KBM-7 (cell line): Measurements from ENCODE around the gene MOV10.
A peak's percentile ranks its signal among the peaks of the same experiment; 100 is the strongest.

Experiments
- DNase-seq: peaks from one replicate; pipeline ENCODE4 v3.0.0-alpha.2; 2015
- in situ Hi-C: fragments of 300-500 bp; cut with MboI; formaldehyde crosslinking; loops from 2 replicates; pipeline ENCODE4 v1.14.3; 2020; ENCODE audit warnings: low sequenced_read_pairs, low pct_unique_long_range_greater_than_20kb, mixed read lengths

MOV10 gene

DNA sequence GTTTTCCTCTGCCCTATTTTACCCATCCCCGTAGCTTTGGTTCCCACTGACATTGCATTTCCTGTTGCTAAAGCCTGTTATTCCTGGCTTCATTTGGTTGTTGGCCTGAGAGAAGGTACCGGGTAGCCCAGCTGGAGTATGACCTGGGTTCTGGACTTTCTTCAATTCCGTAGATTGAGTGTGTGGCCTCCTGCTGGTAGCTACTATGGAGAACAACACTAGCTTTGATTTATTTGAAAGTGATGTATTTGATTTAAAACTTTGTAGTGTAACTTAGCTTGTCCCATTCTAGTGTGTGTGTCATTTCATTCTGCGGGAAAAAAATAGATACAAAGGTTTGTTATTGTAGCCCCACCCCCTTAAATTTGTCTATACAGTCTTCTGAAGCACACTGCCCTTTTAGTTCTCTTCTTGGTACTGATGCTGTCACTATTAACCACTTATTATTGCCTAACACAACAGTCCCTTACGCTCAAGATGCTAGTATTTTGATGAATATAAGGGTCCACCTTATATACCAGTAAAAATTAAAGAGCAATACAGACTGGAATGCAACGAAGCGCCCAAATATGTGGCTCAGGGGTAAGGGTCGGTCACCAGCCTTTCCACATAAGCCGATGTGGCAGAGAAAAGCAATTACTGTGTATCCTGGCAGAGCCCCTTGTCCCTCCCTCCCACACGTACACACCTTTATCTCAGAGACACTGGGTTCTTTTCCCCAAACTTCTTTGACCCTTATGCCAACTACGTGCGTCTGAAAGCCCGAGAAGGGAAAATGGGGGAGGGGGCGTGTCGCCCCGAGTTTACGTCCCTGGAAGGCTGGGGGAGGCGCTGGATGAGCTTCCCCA is 643 bp upstream of the MOV10 start:
- DNase-seq: peak; percentile 38
- in situ Hi-C loops: no loop called here

DNA sequence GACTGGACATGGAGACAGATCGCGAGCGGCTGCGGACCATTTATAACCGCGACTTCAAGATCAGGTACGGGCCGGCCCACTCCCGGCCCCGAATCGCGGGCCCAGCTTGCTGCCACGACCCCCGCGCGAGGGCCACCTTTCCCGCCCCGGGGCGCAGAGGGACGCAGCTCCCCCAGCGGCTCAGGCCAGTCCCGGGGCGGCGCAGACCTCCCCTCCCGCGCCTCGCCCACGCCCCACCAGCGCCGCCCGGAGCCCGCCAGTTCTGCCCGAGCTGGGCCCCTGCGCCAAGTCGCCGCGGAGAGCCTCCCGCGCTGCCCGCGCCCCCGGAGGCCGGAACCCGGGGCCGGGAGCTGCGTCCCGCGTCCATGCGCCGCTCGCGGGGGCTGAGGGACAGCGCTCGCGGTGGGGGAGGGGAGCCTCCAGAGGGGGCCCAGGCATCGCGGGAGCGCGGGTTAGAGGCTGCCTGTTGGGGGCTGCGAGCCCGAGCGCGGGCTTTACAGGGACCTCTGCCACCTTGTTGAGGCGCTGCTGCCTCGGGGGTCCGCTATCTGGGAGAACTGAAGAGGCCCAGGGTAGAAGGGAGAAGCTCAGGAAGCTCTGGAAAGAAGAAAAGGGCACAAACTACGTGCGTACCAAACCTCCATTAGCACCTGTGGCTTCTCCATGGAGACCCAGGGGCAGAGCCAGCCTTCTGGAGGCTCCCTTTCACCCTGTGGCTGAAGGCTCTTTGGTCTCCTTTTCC is 698 bp downstream of the MOV10 start:
- peak; percentile 47 for DNase-seq
- in situ Hi-C loops: no loop called here

- in situ Hi-C loops: no loop called here
- DNase-seq: peak; percentile 4
These were observed 1.4 kb downstream of the MOV10 start for GRCh38 chr1:112675728-112676381.

GRCh38 chr1:112676543-112676942 is 2.1 kb downstream of the MOV10 start:
- in situ Hi-C loops: no loop called here
- DNase-seq: peak; percentile 57

DNA sequence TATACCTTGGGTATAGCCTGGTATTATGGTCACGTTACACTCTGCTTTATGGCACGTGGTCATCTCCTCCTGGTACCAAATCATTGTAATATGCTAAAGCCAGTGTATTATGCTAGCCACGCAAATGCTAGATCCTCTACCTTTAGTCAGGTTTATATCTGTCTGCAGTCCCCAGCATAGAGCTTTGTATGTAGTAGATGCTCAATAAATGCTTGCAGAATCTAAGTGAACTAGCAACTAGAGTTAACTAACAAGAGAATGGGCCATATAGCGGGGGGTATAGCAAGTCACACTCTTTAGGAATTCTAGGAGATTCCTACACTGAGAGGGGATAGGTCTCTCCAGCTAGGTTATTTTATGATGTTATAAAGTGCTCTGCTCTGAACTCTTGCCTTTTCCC is 3.0 kb downstream of the MOV10 start:
- in situ Hi-C loops: no loop called here

DNA sequence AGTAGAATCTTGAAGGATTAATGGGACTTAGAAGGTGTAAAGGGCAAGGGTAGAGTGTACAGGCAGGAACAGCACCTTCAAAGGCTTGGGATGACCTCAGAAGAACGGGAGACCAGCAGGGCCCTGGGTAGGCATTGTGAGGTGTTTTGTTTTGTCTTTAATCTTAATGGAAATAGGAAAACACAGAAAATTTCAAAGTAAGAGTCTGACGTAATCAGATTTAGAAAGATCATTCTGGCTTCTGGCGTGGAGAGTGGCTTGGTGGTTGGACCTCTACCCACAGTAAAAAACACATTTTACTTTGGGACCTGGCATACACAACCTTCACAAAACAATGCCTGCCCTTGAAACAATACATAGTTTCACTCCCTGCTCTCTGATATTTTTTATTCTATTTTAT is 4.1 kb downstream of the MOV10 start:
- DNase-seq: no peak
- in situ Hi-C loops: no loop called here

More for the DNA sequence above, 3.0 kb downstream of the MOV10 start:
- no peak for DNase-seq

- no peak for DNase-seq
- in situ Hi-C loops: no loop called here
These were observed 11.5 kb downstream of the MOV10 start for GRCh38 chr1:112685913-112686312.

DNA sequence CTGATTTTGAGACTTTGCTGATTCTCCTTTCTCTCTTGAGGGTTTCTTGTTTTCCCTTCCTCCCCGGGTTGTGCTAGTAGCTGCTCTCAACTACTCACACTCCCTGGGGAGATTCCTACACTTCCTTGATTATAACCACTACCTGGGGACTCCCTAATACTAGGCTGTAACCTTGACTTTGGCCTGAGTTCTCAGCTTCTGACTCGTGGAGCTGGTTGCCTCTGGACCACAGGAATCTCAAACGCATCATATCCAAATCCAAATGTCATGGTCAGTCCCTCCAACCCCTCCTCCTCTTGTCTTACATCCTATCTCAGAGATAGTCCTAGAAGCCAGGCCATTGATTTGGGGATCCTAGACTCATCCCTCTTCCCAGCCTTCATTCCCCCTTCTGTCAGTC is 12.0 kb downstream of the MOV10 start:
- no peak for DNase-seq
- in situ Hi-C loops: no loop called here

DNA sequence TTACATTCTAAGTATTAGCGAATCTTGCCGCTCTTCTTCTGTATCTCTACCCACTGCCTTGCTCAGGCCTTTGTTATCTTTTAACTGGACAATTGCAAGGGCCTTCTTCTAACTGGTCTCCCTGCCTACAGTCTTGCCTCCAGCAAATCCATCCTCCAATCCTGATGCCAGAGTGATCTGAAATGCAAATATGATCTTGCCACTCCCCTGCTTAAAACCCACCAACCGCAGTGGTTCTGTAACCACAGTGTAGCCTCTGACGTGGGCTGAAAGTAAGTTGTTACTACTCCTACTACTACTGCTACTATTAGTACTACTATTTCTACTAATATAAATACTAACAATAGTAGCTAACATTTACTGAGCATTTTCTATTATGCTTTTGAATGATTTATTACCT is 12.4 kb downstream of the MOV10 start:
- DNase-seq: no peak
- in situ Hi-C loops: no loop called here

- DNase-seq: no peak
These were observed 12.9 kb downstream of the MOV10 start for GRCh38 chr1:112687361-112687760.

GRCh38 chr1:112687785-112688496 is 13.5 kb downstream of the MOV10 start:
- in situ Hi-C loops: no loop called here
- no peak for DNase-seq

More at GRCh38 chr1:112687361-112687760, 12.9 kb downstream of the MOV10 start:
- in situ Hi-C loops: no loop called here

DNA sequence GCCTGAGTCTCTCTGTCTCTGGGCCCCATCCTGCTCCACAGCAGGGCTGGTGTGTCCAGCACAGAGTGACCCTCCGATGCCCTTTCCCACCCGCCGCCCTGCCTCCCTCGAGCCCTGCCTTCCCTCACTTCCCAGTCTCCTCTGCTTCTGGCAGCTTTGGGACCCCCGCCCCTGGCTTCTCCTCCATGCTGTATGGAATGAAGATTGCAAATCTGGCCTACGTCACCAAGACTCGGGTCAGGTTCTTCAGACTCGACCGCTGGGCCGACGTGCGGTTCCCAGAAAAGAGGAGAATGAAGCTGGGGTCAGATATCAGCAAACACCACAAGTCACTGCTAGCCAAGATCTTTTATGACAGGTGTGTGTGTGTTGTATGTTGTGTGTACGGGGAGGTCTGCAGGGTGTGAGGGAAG is 14.3 kb downstream of the MOV10 start:
- in situ Hi-C loops: no loop called here
- no peak for DNase-seq

DNA sequence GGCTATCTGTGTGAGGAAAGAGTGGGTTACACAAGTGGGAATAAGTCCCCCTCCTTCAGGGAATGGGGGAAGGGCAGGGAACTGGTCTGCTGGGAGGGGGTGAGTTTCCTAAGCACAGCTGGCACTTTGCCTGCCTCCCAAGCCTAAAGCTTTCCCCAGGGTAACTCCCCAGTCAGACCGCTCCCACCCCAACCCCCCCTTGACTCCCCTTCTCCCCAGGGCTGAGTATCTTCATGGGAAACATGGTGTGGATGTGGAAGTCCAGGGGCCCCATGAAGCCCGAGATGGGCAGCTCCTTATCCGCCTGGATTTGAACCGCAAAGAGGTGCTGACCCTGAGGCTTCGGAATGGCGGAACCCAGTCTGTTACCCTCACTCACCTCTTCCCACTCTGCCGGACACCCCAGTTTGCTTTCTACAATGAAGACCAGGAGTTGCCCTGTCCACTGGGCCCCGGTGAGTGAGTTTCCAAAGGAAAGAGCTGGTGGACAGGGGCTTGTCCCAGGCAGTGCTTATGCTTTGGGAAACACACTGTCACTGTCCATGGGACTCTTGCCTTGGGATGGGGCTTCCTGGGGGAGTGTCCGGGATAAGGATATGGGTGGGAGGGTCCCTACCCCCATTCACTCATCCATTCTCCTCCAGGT is 14.9 kb downstream of the MOV10 start:
- DNase-seq: no peak
- in situ Hi-C loops: no loop called here

DNA sequence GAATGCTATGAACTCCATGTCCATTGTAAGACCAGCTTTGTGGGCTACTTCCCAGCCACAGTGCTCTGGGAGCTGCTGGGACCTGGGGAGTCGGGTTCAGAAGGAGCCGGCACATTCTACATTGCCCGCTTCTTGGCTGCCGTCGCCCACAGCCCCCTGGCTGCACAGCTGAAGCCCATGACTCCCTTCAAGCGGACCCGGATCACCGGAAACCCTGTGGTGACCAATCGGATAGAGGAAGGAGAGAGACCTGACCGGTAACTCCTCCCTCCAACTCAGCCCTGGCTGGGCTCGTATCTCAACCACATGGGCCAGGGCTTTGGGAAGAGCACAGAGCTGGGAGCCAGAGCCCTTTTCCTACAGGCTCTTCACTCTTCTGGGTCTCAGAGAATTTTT is 15.4 kb downstream of the MOV10 start:
- DNase-seq: no peak
- in situ Hi-C loops: no loop called here

DNA sequence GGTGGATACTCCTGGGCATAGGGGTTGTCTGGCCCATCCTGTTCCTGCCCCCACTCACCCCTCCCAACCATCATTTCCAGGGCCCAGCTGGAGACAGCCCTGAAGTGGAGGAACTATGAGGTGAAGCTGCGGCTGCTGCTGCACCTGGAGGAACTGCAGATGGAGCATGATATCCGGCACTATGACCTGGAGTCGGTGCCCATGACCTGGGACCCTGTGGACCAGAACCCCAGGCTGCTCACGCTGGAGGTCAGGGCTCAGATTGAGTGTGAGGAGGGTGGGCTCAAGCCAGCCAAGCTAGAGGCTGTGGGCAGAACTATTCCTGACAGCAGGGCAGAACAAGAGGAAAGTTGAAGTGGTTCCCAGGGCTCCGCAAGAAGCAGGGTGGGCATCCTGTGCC is 18.2 kb downstream of the MOV10 start:
- DNase-seq: no peak
- in situ Hi-C loops: no loop called here

DNA sequence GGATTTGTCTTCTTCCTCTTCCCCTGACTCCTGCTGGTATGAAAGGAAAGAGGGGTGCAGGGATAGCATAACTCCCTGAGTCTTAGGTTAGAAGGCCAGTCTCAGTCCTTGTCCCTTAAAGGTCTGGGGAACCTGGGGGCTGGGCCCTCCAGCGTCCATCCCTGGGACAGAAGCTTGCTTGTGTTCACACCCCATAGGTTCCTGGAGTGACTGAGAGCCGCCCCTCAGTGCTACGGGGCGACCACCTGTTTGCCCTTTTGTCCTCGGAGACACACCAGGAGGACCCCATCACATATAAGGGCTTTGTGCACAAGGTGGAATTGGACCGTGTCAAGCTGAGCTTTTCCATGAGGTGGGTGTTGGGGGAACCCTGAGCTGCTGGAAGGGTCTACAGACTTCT is 19.4 kb downstream of the MOV10 start:
- in situ Hi-C loops: no loop called here
- no peak for DNase-seq

- no peak for DNase-seq
- in situ Hi-C loops: no loop called here
These were observed 20.0 kb downstream of the MOV10 start for GRCh38 chr1:112694363-112694929.

DNA sequence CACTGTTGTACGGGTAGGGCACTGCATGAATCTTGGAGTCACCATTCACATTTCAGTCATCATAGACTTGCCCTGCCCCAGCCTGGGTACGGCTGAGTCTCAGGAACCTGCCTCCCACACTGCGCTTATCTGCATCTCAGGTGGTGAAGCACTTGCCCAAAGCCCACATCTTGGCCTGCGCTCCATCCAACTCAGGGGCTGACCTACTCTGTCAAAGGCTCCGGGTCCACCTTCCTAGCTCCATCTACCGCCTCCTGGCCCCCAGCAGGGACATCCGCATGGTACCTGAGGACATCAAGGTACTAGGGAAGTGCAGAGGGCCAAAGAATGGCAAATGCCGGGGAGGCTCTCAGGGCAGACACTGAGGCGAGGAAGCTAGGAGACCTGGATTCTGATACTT is 20.8 kb downstream of the MOV10 start:
- in situ Hi-C loops: no loop called here
- DNase-seq: no peak
